Pancreas (tissue), 10 donors: Measurements from ENCODE around the gene ARSG. TPM values are rescaled to one million over a fixed set of nuclear protein-coding genes. Genes with fewer than 3 reads are reported as not detected.

Experiments
- ATAC-seq, 4 donors: fragments of 200-7000 bp; cut with Tn5 transposase; one replicate each; pipeline versions ENCODE4 v1.8.0 to v1.9.1; 2020; ENCODE audit warnings: mild to moderate bottlenecking in 4 of 4, moderate library complexity in 4 of 4
- DNase-seq, 6 donors: peaks; one replicate each; pipeline ENCODE4 v3.0.0-alpha.2; 2020
- FAIRE-seq: peaks from 2 replicates; lab custom pipeline; 2012; peaks lifted over from hg19 to GRCh38; lab: Jason Lieb, UNC
- H3K27ac ChIP-seq, 4 donors: fragments of 200-600 bp; sonication (generic); 1 replicate in 3 of 4; 2 replicates in 1 of 4; pipeline versions ENCODE4 v1.5.0 to v1.8.0; 2020
- H3K27me3 ChIP-seq, 4 donors: fragments of 200-600 bp; one replicate each; pipeline ENCODE4 v1.8.0; 2021
- H3K36me3 ChIP-seq, 3 donors: fragments of 200-600 bp; sonication (generic) in 1 of 3; one replicate each; pipeline versions ENCODE4 v1.5.0 to v1.8.0; 2020 to 2021
- H3K4me1 ChIP-seq, 3 donors: fragments of 200-600 bp; one replicate each; pipeline ENCODE4 v1.8.0; 2021
- H3K4me3 ChIP-seq, 4 donors: fragments of 200-600 bp; sonication (generic) in 2 of 4; one replicate each; pipeline versions ENCODE4 v1.5.0 to v1.8.0; 2020 to 2021
- H3K9me3 ChIP-seq, 4 donors: fragments of 200-600 bp; one replicate each; pipeline ENCODE4 v1.8.0; 2021
- CTCF ChIP-seq, 4 donors: fragments of 200-600 bp; sonication (generic) in 3 of 4; IDR thresholded peaks; one replicate each; pipeline versions ENCODE4 v1.5.0 to v1.8.0; 2021; ENCODE audit warnings: antibody characterized with exemption in 4 of 4
- WGBS, 2 donors: extraction: QIAGEN DNeasy Blood & Tissue Kit; methylation state at CpG; one replicate each; pipeline ENCODE4 v1.1.7; 2013; 5-methylcytosine and 5-hydroxymethylcytosine counted together
- intact Hi-C, 3 donors: fragments of 100-400 bp; cut with DNase I; formaldehyde crosslinking; loops; one replicate each; pipeline versions ENCODE4 v1.11.1 to v1.14.2; 2022
- polyA plus RNA-seq, 2 donors: library from polyadenylated mRNA; stranded (reverse); fragments of 200-250 nt; gene quantifications; one replicate each; pipeline ENCODE4 v1.2.3, GENCODE V29; 2013
- total RNA-seq, 6 donors: library from RNA; stranded (reverse); fragmentation: NEBNext Ultra II Directional in 4 of 6; extraction: Animal tissue kit (Norgen Biotek cat#: 25700) in 4 of 6; gene quantifications; one replicate each; pipeline versions ENCODE4 v1.2.1 to v1.2.4, GENCODE V29; 2021 to 2023
- donor health status: healthy with polysubstance abuse.
- donor health status: DM: no; HTN: no; CAD: no; lungs with moderate emphysema.
- donor health status: DM: no; HTN: no; CAD: no.
- donor health status: control.
- donor health status: control.
- donor health status: Bipolar disorder and iron deficiency.
- donor health status: DM: yes; HTN: yes; CAD: no.
- donor health status: DM: no; HTN: no; CAD: no.
- donor health status: DM: no; HTN: no; CAD: no.
- donor health status: DM: yes; HTN: yes; CAD: no.

Gene ARSG
- total and polyA plus RNA-seq, 8 donors = 0.46 to 2.5 (median 1.4) TPM

GRCh38 chr17:68387435-68388218 is 96.3 kb downstream of the ARSG start:
- Histone ChIP-seq H3K4me1 (peaks cover 0 to 17% (median 4%) of the 10 kb centered on the region in 3 donors), H3K9me3 (no peaks in the 10 kb centered on the region), H3K27ac (peak overlapping the region in 3 of 4 donors; percentile 60 to 67 (median 60)), H3K27me3 (no peaks in the 10 kb centered on the region), H3K4me3 (no peak overlapping the region), H3K36me3 (no peaks in the 10 kb centered on the region)
- WGBS, 2 donors = 65 to 72% methylated on average over 6 of the region's 6 CpGs
- no peak for TF ChIP-seq CTCF (IDR thresholded peaks at IDR 0.05)
- DNase-seq (peak in 1 of 6 donors; percentile 21), ATAC-seq (peak in 3 of 4 donors; percentile 33 to 62 (median 42)), FAIRE-seq (no peak)
- intact Hi-C loops = no loop called here

GRCh38 chr17:68389041-68389440 is 97.7 kb downstream of the ARSG start:
- Histone ChIP-seq H3K27me3 (no peaks in the 10 kb centered on the region), H3K27ac (peak overlapping the region; percentile 31 to 67 (median 60)), H3K4me1 (peaks cover 0 to 17% (median 4%) of the 10 kb centered on the region in 3 donors), H3K9me3 (no peaks in the 10 kb centered on the region), H3K4me3 (no peak overlapping the region), H3K36me3 (no peaks in the 10 kb centered on the region)
- DNase-seq (no peak), FAIRE-seq (no peak), ATAC-seq (no peak)
- TF ChIP-seq CTCF (IDR thresholded peaks at IDR 0.05) = no peak
- WGBS, 2 donors = 67 to 74% methylated on average over 7 of the region's 7 CpGs
- intact Hi-C loops = no loop called here

- TF ChIP-seq CTCF (IDR thresholded peaks at IDR 0.05) = no peak
- H3K4me1 ChIP-seq = peaks cover 0 to 12% (median 4%) of the 10 kb centered on the region in 3 donors
- 84 to 91% methylated on average over 11 of the region's 11 CpGs for WGBS, 2 donors
- no peaks in the 10 kb centered on the region for H3K27me3 ChIP-seq
- no peak for ATAC-seq
- H3K36me3 ChIP-seq = no peaks in the 10 kb centered on the region
- intact Hi-C loops = no loop called here
- no peak overlapping the region for H3K27ac ChIP-seq
- FAIRE-seq = no peak
- DNase-seq = no peak
- no peaks in the 10 kb centered on the region for H3K9me3 ChIP-seq
- H3K4me3 ChIP-seq = no peak overlapping the region
These were observed 99.7 kb downstream of the ARSG start for GRCh38 chr17:68390888-68391545.

GRCh38 chr17:68391561-68392268 is 100.4 kb downstream of the ARSG start:
- Histone ChIP-seq H3K4me3 (no peak overlapping the region), H3K4me1 (peaks cover 0 to 5% (median 1%) of the 10 kb centered on the region in 3 donors), H3K36me3 (no peaks in the 10 kb centered on the region), H3K27me3 (no peaks in the 10 kb centered on the region), H3K27ac (no peak overlapping the region), H3K9me3 (no peaks in the 10 kb centered on the region)
- DNase-seq (no peak), ATAC-seq (peak in 2 of 4 donors; percentile 32 to 43), FAIRE-seq (no peak)
- no peak for TF ChIP-seq CTCF (IDR thresholded peaks at IDR 0.05)
- intact Hi-C loops = no loop called here
- WGBS, 2 donors = 72 to 76% methylated on average over 16 of the region's 16 CpGs
